Naive thymus-derived CD8-positive, alpha-beta T cell (primary cell): ENCODE measurements around the gene NPFFR1. TPM values are rescaled to one million over a fixed set of nuclear protein-coding genes. Genes with fewer than 3 reads are reported as not detected.
A peak's percentile ranks its signal among the peaks of the same experiment; 100 is the strongest.
"Not testable (repeated sequence)": the region's sequence is repeated elsewhere in the genome, so short reads cannot be mapped to it uniquely, and the experiment has no call there.

Source experiments
- ATAC-seq, 2 donors: fragments of 150-1000 bp; cut with Tn5 transposase in 1 of 2; sonication (Bioruptor Pico), chemical (Tn5 transposase) in 1 of 2; 1 replicate in 1 of 2; 2 replicates in 1 of 2; pipeline ENCODE4 v1.10.0; 2021; ENCODE audit warnings: mild to moderate bottlenecking in 2 of 2, moderate library complexity in 2 of 2
- POLR2A ChIA-PET: fragments of 350-600 bp; sonication (Branson Sonifier 250); formaldehyde crosslinking; loops from one replicate; lab custom pipeline; 2021; ENCODE audit warnings: antibody characterized with exemption; lab: Charles Lee
- DNase-seq, 10 donors: peaks; one replicate each; pipeline versions ENCODE4 v3.0.0 to v3.0.0-alpha.2; 2020 to 2022
- H3K27ac Mint-ChIP-seq, 10 donors: one replicate each; pipeline ENCODE4 v1.8.0; 2020 to 2022; ENCODE audit warnings: mild to moderate bottlenecking in 10 of 10, mixed read lengths in 10 of 10, moderate library complexity in 4 of 10, inconsistent platforms in 1 of 10
- H3K27me3 Mint-ChIP-seq, 5 donors: one replicate each; pipeline ENCODE4 v1.8.0; 2021 to 2022; ENCODE audit warnings: mixed read lengths in 5 of 5
- H3K36me3 Mint-ChIP-seq, 3 donors: one replicate each; pipeline ENCODE4 v1.8.0; 2020 to 2022; ENCODE audit warnings: mixed read lengths in 3 of 3, mild to moderate bottlenecking in 2 of 3, inconsistent platforms in 1 of 3
- H3K4me1 Mint-ChIP-seq, 4 donors: one replicate each; pipeline ENCODE4 v1.8.0; 2021 to 2022; ENCODE audit warnings: mixed read lengths in 4 of 4
- H3K4me3 Mint-ChIP-seq, 10 donors: one replicate each; pipeline ENCODE4 v1.8.0; 2020 to 2022; ENCODE audit warnings: mild to moderate bottlenecking in 10 of 10, mixed read lengths in 10 of 10, moderate library complexity in 6 of 10, inconsistent platforms in 1 of 10
- H3K9me3 Mint-ChIP-seq, 9 donors: one replicate each; pipeline ENCODE4 v1.8.0; 2020 to 2022; ENCODE audit warnings: mixed read lengths in 9 of 9, mild to moderate bottlenecking in 3 of 9, inconsistent platforms in 1 of 9, moderate library complexity in 1 of 9
- polyA plus RNA-seq, 3 donors: library from polyadenylated mRNA; unstranded; fragments of 300-500 nt; fragmentation: Illumina TruSeq; gene quantifications; one replicate each; pipeline ENCODE4 v1.2.3, GENCODE V29; 2021
- total RNA-seq, 8 experiments: library from RNA in 2 of 8; stranded (reverse) in 2 of 8; gene quantifications; one replicate each; pipeline ENCODE4 v1.2.3 and lab custom pipeline; 2021 to 2026

Gene NPFFR1
- total and polyA plus RNA-seq, 5 experiments from 2014 or later: not detected

DNA sequence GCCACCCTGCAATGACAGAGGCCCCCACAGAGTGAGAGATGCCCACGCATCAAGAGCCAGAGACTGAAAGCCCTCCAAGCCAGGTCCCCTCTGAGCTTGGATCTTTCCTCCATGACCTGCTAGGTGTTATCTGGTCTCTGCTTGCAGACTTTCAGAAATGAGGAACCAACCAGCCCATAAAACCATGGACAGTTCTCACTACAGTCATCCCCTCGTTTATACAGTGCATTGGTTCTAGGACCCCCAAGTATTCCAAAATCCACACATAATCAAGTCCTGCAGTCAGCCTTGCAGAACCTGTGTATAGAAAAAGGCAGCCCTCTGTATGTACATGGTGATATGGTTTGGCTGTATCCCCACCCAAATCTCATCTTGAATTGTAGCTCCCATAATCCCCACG, 23.1 kb downstream of the NPFFR1 start:
- ATAC-seq (no peak), DNase-seq (no peak)
- H3K36me3 Mint-ChIP-seq: peaks cover 0 to 11% (median 5%) of the 10 kb centered on the region in 3 donors
- POLR2A ChIA-PET: no interaction called here
- H3K9me3 Mint-ChIP-seq: peaks cover 0 to 12% (median 6%) of the 10 kb centered on the region in 9 donors
- H3K4me1 Mint-ChIP-seq: peaks cover 0 to 6% (median 2%) of the 10 kb centered on the region in 4 donors
- H3K27me3 Mint-ChIP-seq: peaks cover 13 to 38% (median 29%) of the 10 kb centered on the region in 5 donors
- no peak overlapping the region for H3K4me3 Mint-ChIP-seq
- peak overlapping the region in 1 of 10 donors; percentile 6 for H3K27ac Mint-ChIP-seq

- H3K4me1 Mint-ChIP-seq: peaks cover 2 to 9% (median 7%) of the 10 kb centered on the region in 4 donors
- peaks cover 0 to 12% (median 6%) of the 10 kb centered on the region in 9 donors for H3K9me3 Mint-ChIP-seq
- no peak overlapping the region for H3K4me3 Mint-ChIP-seq
- peaks cover 14 to 41% (median 32%) of the 10 kb centered on the region in 5 donors for H3K27me3 Mint-ChIP-seq
- no peak for DNase-seq
- peaks cover 0 to 11% (median 5%) of the 10 kb centered on the region in 3 donors for H3K36me3 Mint-ChIP-seq
- POLR2A ChIA-PET: no interaction called here
- no peak overlapping the region for H3K27ac Mint-ChIP-seq
- no peak for ATAC-seq
These were observed 23.5 kb downstream of the NPFFR1 start for GRCh38 chr10:70260259-70260658.

DNA sequence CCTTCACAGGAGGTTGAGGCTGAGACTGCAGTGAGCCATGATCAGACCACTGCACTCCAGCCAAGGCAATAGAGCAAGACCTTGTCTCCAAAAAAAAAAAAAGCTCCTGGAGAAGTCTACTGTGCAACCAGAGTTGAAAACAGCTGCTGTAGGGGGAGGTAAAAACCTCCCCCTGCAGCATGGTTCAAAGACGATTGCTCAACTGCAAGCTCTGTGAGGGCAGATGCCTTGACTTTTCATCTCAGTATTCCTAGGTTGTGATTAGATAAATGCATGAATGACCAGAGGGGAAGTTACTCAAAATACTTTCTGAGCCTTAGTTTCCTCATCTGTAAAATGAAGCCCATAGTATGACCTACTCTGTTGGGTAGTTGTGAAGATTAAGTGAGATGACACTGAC, 25.6 kb downstream of the NPFFR1 start:
- no peak overlapping the region for H3K27ac Mint-ChIP-seq
- POLR2A ChIA-PET: no interaction called here

DNA sequence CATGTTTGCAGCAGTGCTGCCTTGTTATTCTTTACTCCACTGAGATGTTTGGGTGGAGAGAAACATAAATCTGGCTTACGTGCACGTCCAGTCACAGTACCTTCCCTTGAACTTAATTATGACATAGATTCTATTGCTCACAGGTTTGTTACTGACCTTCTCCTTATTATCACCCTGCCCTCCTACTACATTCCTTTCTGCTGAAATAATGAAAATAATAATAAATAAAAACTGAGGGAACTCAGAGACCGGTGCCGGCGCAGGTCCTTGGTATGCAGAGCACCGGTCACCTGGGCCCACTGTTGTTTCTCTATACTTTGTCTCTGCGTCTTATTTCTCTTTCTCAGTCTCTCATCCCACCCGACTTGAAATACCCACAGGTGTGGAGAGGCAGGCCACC, 26.0 kb downstream of the NPFFR1 start:
- H3K4me3 Mint-ChIP-seq, ATAC-seq, DNase-seq, POLR2A ChIA-PET, H3K27ac Mint-ChIP-seq: not testable (repeated sequence)
- H3K27me3 Mint-ChIP-seq: peaks cover 22 to 50% (median 45%) of the 10 kb centered on the region in 5 donors
- peaks cover 2 to 11% (median 9%) of the 10 kb centered on the region in 4 donors for H3K4me1 Mint-ChIP-seq
- H3K9me3 Mint-ChIP-seq: peaks cover 0 to 12% (median 6%) of the 10 kb centered on the region in 9 donors
- H3K36me3 Mint-ChIP-seq: peaks cover 0 to 11% (median 5%) of the 10 kb centered on the region in 3 donors

More for the DNA sequence above, 25.6 kb downstream of the NPFFR1 start:
- H3K4me3 Mint-ChIP-seq: no peak overlapping the region
- H3K36me3 Mint-ChIP-seq: peaks cover 0 to 11% (median 5%) of the 10 kb centered on the region in 3 donors
- ATAC-seq (no peak), DNase-seq (no peak)
- peaks cover 22 to 50% (median 43%) of the 10 kb centered on the region in 5 donors for H3K27me3 Mint-ChIP-seq
- peaks cover 2 to 11% (median 9%) of the 10 kb centered on the region in 4 donors for H3K4me1 Mint-ChIP-seq
- peaks cover 0 to 12% (median 6%) of the 10 kb centered on the region in 9 donors for H3K9me3 Mint-ChIP-seq

DNA sequence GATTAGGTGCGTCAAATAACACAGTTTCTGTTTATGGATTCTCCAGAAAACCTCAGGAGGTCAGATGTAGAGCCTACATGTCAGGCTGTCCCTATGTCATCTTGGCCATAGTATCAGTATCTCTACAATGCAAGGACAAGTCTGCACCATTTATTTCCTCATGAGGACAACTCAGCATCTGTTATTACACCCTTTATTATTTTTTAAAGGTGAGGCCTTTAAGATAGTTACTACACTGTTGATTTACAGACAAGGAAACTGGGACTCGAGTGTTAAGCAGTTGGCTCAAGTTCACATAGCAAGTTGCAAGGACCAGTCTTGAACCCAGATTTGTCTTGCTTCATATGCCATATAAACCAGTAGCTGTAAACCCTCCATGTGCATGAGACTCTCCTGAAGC, 27.3 kb downstream of the NPFFR1 start:
- POLR2A ChIA-PET: no interaction called here
- DNase-seq: no peak
- Mint-ChIP-seq H3K36me3 (peaks cover 0 to 7% (median 4%) of the 10 kb centered on the region in 3 donors), H3K4me3 (peak overlapping the region in 7 of 10 donors; percentile 28 to 82 (median 73)), H3K27ac (no peak overlapping the region), H3K9me3 (peaks cover 0 to 8% (median 6%) of the 10 kb centered on the region in 9 donors), H3K4me1 (peaks cover 2 to 11% (median 9%) of the 10 kb centered on the region in 4 donors), H3K27me3 (peaks cover 22 to 50% (median 49%) of the 10 kb centered on the region in 5 donors)
- ATAC-seq: no peak

- Mint-ChIP-seq H3K27me3 (peaks cover 22 to 49% (median 46%) of the 10 kb centered on the region in 5 donors), H3K4me3 (peak overlapping the region; percentile 63 to 85 (median 77)), H3K36me3 (peaks cover 0 to 2% (median 0%) of the 10 kb centered on the region in 3 donors), H3K27ac (no peak overlapping the region), H3K4me1 (peaks cover 2 to 11% (median 9%) of the 10 kb centered on the region in 4 donors), H3K9me3 (no peaks in the 10 kb centered on the region)
- DNase-seq (peak in 2 of 10 donors; percentile 16 to 20), ATAC-seq (peak; percentile 71 to 93)
- POLR2A ChIA-PET: interaction anchor here (1.0 kb wide), 1 partner anchor 10 kb away, joined by 3 read pairs; no protein-coding TSS in a partner anchor
These were observed 28.2 kb downstream of the NPFFR1 start for GRCh38 chr10:70255329-70256299.

- peak overlapping the region; percentile 39 to 85 (median 72) for H3K4me3 Mint-ChIP-seq
- H3K27me3 Mint-ChIP-seq: peaks cover 22 to 52% (median 46%) of the 10 kb centered on the region in 5 donors
- peaks cover 2 to 11% (median 9%) of the 10 kb centered on the region in 4 donors for H3K4me1 Mint-ChIP-seq
- DNase-seq (no peak), ATAC-seq (peak; percentile 50 to 62)
- peaks cover 0 to 2% (median 0%) of the 10 kb centered on the region in 3 donors for H3K36me3 Mint-ChIP-seq
- H3K9me3 Mint-ChIP-seq: no peaks in the 10 kb centered on the region
- H3K27ac Mint-ChIP-seq: no peak overlapping the region
- POLR2A ChIA-PET: interaction anchor here (1.0 kb wide), 1 partner anchor 10 kb away, joined by 3 read pairs; no protein-coding TSS in a partner anchor
These were observed 29.0 kb downstream of the NPFFR1 start for GRCh38 chr10:70254778-70255328.

GRCh38 chr10:70253878-70254765, 29.7 kb downstream of the NPFFR1 start:
- Mint-ChIP-seq H3K9me3 (no peaks in the 10 kb centered on the region), H3K4me1 (peaks cover 2 to 11% (median 9%) of the 10 kb centered on the region in 4 donors), H3K36me3 (peaks cover 0 to 2% (median 0%) of the 10 kb centered on the region in 3 donors), H3K27ac (no peak overlapping the region), H3K27me3 (peaks cover 20 to 50% (median 44%) of the 10 kb centered on the region in 5 donors), H3K4me3 (peak overlapping the region in 7 of 10 donors; percentile 9 to 79 (median 38))
- DNase-seq (no peak), ATAC-seq (no peak)
- POLR2A ChIA-PET: interaction anchor here (0.8 kb wide), 1 partner anchor 70 kb away, joined by 3 read pairs; no protein-coding TSS in a partner anchor

- no peak overlapping the region for H3K4me3 Mint-ChIP-seq
- H3K27me3 Mint-ChIP-seq: peaks cover 15 to 37% (median 24%) of the 10 kb centered on the region in 5 donors
- POLR2A ChIA-PET: no interaction called here
These were observed 32.7 kb downstream of the NPFFR1 start for GRCh38 chr10:70250961-70251680.

DNA sequence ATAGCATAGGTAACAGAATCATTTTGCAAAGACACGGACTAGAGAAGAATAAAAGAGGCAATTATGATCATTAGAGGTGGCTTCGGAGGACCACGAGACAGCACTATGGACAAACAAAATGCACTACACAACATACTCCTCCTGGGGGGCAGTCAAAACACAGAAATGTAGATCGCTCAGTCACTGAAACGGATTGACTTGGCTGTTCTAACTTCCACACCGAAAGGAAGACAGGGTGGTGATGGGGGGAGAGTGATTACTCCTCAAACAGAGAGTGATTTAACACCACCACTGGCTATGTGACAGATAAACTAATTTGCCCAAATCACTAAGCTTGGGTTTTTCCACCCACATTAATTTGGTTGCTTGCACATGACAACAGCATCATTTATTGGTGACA, 36.4 kb downstream of the NPFFR1 start:
- H3K27me3 Mint-ChIP-seq: peaks cover 0 to 12% (median 10%) of the 10 kb centered on the region in 5 donors
- H3K4me1 Mint-ChIP-seq: no peaks in the 10 kb centered on the region
- H3K27ac Mint-ChIP-seq: no peak overlapping the region
- H3K4me3 Mint-ChIP-seq: no peak overlapping the region
- no peaks in the 10 kb centered on the region for H3K9me3 Mint-ChIP-seq
- DNase-seq (no peak), ATAC-seq (no peak)
- peaks cover 0 to 2% (median 0%) of the 10 kb centered on the region in 3 donors for H3K36me3 Mint-ChIP-seq
- POLR2A ChIA-PET: no interaction called here

More at GRCh38 chr10:70250961-70251680, 32.7 kb downstream of the NPFFR1 start:
- Mint-ChIP-seq H3K27ac (no peak overlapping the region), H3K9me3 (no peaks in the 10 kb centered on the region), H3K36me3 (peaks cover 0 to 2% (median 0%) of the 10 kb centered on the region in 3 donors), H3K4me1 (peaks cover 2 to 9% (median 7%) of the 10 kb centered on the region in 4 donors)
- no peak for DNase-seq
- no peak for ATAC-seq

DNA sequence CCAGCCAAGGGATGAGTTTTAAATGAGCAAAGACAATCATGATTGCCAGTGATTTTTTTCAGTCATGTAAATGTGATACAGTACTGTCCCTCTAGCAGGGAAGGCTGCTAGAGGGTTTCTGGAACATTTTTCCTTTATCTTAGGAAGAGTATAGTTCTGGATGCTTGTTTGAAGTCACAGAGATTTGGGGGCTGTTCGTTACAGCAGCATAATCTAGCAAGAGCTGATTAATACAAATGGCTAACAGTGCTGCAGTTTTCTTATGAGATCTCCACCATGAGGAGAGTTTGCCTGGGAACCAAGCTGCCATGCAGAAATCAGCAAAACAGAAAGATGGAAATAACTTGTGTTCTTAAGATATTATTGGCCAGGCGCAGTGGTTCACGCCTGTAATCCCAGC, 42.7 kb downstream of the NPFFR1 start:
- Mint-ChIP-seq H3K4me1 (peaks cover 0 to 2% (median 0%) of the 10 kb centered on the region in 4 donors), H3K4me3 (no peak overlapping the region), H3K27ac (no peak overlapping the region), H3K9me3 (peaks cover 0 to 5% (median 0%) of the 10 kb centered on the region in 9 donors), H3K27me3 (peaks cover 0 to 4% (median 0%) of the 10 kb centered on the region in 5 donors), H3K36me3 (no peaks in the 10 kb centered on the region)
- no peak for ATAC-seq
- DNase-seq: no peak
- POLR2A ChIA-PET: no interaction called here
